ENCODE measurements around the gene AFTPH. TPM values are rescaled to one million over a fixed set of nuclear protein-coding genes. Genes with fewer than 3 reads are reported as not detected.

AFTPH gene
- total RNA-seq, 1 donor from 2014 or later: 33.4 TPM

DNA sequence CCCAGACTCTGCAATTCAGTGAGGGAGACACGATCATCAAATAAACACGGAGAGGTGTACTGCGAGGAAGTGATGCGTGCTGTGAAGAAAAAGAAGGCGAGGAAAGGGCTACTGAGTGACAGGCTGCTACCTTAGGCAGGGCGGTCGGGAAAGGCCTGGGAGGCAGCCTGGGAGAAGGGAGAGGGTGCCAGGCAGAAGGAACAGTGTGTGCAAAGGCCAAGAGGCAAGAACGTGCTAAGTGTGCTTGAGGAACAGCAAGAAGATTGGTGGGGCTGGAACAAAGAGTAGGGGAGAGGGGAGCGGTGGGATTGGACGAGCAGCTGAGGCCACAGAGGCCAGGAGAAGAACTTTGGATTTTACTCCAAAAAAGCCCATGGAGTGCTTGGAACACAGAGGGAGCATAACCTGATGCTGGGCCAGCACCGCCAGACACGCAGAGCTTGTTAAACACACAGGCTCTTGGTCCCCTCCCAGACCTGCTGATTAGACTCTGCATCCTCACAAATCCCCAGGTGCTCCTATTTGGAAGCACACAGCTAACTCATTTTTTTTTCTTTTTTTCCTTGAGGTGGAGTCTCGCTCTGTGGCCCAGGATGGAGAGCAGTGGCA lies 99.2 kb downstream of the AFTPH start:
- no peak for DNase-seq (ENCODE audit: extremely low spot score in 2 of 2)
- H3K36me3 ChIP-seq: no peaks in the 10 kb centered on the region
- no peak overlapping the region for H3K4me3 ChIP-seq
- no peak overlapping the region for H3K27ac ChIP-seq
- H3K9me3 ChIP-seq: no peaks in the 10 kb centered on the region
- peaks cover 23% of the 10 kb centered on the region for H3K4me1 ChIP-seq
- no peaks in the 10 kb centered on the region for H3K27me3 ChIP-seq
- intact Hi-C loops (cut with DNase I): no loop called here
- no peak for TF ChIP-seq POLR2AphosphoS5 (IDR thresholded peaks at IDR 0.05; ENCODE audit: insufficient read depth in 1 of 2, low read depth in 1 of 2)
- TF ChIP-seq POLR2A (IDR thresholded peaks at IDR 0.05): no peak
- no peak for TF ChIP-seq CTCF (IDR thresholded peaks at IDR 0.05)

DNA sequence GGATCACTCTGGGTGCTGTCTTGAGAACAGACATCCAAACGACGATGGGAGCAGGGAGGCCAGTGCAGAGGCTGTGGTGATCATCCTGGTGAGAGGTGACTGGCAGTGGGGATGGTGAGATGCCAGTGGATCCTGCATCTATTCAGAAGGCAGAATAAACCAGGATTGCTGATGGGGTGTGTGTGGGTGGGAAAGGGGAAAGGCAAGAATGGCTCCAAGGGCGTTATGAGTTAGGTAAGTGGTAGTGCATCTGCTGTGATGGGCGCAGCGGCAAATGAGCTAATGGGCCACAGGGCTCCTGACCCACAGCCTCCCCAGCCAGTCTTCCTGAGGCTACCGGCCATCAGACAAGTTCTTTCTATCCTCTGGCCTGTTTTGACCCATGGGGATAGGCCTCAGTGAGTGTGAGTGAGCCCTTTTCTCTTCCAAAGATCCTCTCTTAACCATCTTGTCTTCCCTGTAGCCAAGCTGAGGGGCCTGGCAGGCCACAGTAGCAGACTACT lies 100.0 kb downstream of the AFTPH start:
- intact Hi-C loops (cut with DNase I): no loop called here
- Histone ChIP-seq H3K9me3 (no peaks in the 10 kb centered on the region), H3K4me3 (no peak overlapping the region), H3K36me3 (no peaks in the 10 kb centered on the region), H3K27ac (no peak overlapping the region), H3K4me1 (peaks cover 31% of the 10 kb centered on the region), H3K27me3 (no peaks in the 10 kb centered on the region)
- no peak for DNase-seq (ENCODE audit: extremely low spot score in 2 of 2)
- TF ChIP-seq POLR2AphosphoS5 (IDR thresholded peaks at IDR 0.05; ENCODE audit: insufficient read depth in 1 of 2, low read depth in 1 of 2) (no peak), POLR2A (IDR thresholded peaks at IDR 0.05) (no peak), CTCF (IDR thresholded peaks at IDR 0.05) (no peak)

- Histone ChIP-seq H3K9me3 (no peaks in the 10 kb centered on the region), H3K27ac (no peak overlapping the region), H3K27me3 (no peaks in the 10 kb centered on the region), H3K4me3 (no peak overlapping the region), H3K36me3 (no peaks in the 10 kb centered on the region), H3K4me1 (peaks cover 38% of the 10 kb centered on the region)
- no peak for TF ChIP-seq POLR2A (IDR thresholded peaks at IDR 0.05)
- intact Hi-C loops (cut with DNase I): no loop called here
- DNase-seq (ENCODE audit: extremely low spot score in 2 of 2): no peak
These were observed 100.7 kb downstream of the AFTPH start for GRCh38 chr2:64624862-64625261.

DNA sequence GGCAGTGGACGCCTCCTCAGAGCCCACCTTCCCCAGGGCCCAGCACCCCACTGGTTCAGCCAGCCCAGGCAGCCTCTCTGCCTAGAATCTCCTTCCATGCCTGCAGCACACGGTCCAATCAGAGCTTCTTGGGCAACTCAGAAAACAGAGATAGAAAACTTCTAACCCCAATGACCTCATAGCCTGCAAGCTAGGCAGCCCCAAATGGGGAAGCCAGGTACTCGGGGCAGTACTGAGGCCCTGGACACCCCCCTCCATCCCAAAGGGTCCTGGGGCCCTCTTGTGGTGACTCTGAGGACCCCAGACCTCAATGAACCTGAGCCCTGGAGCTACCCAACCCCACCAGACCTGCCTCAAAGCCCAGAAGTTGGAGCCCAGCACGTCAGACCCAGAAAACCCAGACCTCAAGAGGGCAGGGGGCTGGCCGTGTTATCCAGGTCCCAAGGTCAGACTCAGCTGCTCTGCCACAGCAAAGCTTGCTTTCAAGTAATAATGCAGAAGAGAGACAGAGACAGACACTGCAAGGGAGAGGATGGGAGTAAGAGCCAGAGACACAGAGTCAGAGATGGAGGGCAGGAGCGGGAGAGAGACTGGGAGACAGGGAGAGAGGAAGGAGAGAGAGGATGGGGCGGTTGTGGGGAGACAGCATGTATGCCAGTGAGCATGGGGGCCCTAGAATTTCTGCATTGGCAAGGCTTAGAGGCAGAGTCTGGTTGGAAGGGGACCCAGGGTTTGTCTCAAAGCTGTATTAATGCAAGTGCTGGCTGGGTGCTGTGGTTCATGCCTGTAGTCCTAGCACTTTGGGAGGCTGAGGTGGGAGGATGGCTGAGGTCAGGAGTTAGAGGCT lies 101.4 kb downstream of the AFTPH start:
- intact Hi-C loops (cut with DNase I): no loop called here
- Histone ChIP-seq H3K9me3 (no peaks in the 10 kb centered on the region), H3K4me1 (peaks cover 42% of the 10 kb centered on the region), H3K27ac (no peak overlapping the region), H3K36me3 (no peaks in the 10 kb centered on the region), H3K27me3 (no peaks in the 10 kb centered on the region), H3K4me3 (no peak overlapping the region)
- no peak for DNase-seq (ENCODE audit: extremely low spot score in 2 of 2)
- TF ChIP-seq POLR2A (IDR thresholded peaks at IDR 0.05): no peak

GRCh38 chr2:64626146-64626809 lies 102.2 kb downstream of the AFTPH start:
- Histone ChIP-seq H3K4me1 (peaks cover 42% of the 10 kb centered on the region), H3K4me3 (no peak overlapping the region), H3K36me3 (no peaks in the 10 kb centered on the region), H3K9me3 (no peaks in the 10 kb centered on the region), H3K27me3 (no peaks in the 10 kb centered on the region), H3K27ac (no peak overlapping the region)
- TF ChIP-seq POLR2A (IDR thresholded peaks at IDR 0.05): no peak
- TF ChIP-seq POLR2AphosphoS5 (IDR thresholded peaks at IDR 0.05; ENCODE audit: insufficient read depth in 1 of 2, low read depth in 1 of 2): no peak
- no peak for TF ChIP-seq CTCF (IDR thresholded peaks at IDR 0.05)
- intact Hi-C loops (cut with DNase I): no loop called here
- DNase-seq (ENCODE audit: extremely low spot score in 2 of 2): peak in 1 of 2 donors; percentile 52

All from vagina (tissue), 2 donors.